Astrocyte of the spinal cord (primary cell): Measurements from ENCODE around the gene MUL1.

Experiments used
- DNase-seq: peaks from one replicate; pipeline ENCODE4 v3.0.0; 2011; ENCODE audit warnings: low read depth, low spot score
- H3K4me3 ChIP-seq: 2 replicates; pipeline ENCODE4 v1.5.1; 2011; ENCODE audit warnings: low read depth, mild to moderate bottlenecking, low read length, moderate library complexity
- in situ Hi-C: cut with HindIII; loops from 2 replicates; pipeline ENCODE4 v1.10.0; 2017; ENCODE audit warnings: low sequenced_read_pairs
- TF ChIP-seq, protein P1 (sequence below): IDR thresholded peaks from 2 replicates; pipeline ENCODE4 v1.5.1; 2012; ENCODE audit warnings: low read depth, mild to moderate bottlenecking, low read length, inconsistent platforms

Gene MUL1

DNA sequence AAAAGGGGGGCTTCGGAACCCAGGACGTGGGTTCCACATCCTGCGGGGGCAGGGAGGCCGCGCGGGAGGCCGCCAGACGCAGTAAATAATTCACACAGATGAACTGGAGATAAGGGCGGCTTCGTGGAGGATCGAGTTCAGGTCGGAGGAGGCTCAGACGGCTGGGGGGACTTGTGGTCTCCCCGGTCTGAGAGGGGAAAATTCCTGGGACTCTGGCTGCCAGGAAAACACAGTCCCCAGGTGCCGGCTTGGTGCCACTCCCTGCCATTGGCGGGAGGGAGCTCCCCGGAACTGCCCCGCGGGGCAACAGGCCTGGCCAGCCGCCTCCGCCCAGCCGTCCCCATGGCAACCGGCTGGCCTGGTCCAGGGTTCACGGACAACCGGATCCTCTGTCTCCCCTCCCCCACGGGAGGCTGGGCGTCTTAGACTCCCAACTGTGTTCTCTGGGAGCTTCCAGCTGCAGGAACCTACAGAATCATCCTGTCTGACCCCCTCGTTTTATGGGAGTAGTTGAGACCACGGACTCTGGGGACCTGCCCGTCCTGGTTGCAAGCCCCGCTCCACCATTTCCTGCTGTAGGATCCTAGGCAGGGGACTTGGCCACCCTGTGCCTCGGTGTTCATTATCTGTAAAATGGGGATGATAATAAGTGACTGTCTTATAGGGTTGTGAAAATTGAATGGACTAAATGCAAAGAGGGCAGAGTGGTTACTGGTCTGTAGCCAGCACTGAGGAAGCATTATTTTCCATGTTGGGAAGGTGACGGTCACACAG is 31.5 kb downstream of the MUL1 start:
- in situ Hi-C loops: no loop called here
- DNase-seq: no peak
- TF ChIP-seq, protein P1, sequence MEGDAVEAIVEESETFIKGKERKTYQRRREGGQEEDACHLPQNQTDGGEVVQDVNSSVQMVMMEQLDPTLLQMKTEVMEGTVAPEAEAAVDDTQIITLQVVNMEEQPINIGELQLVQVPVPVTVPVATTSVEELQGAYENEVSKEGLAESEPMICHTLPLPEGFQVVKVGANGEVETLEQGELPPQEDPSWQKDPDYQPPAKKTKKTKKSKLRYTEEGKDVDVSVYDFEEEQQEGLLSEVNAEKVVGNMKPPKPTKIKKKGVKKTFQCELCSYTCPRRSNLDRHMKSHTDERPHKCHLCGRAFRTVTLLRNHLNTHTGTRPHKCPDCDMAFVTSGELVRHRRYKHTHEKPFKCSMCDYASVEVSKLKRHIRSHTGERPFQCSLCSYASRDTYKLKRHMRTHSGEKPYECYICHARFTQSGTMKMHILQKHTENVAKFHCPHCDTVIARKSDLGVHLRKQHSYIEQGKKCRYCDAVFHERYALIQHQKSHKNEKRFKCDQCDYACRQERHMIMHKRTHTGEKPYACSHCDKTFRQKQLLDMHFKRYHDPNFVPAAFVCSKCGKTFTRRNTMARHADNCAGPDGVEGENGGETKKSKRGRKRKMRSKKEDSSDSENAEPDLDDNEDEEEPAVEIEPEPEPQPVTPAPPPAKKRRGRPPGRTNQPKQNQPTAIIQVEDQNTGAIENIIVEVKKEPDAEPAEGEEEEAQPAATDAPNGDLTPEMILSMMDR: no peak
- H3K4me3 ChIP-seq: no peak overlapping the region

DNA sequence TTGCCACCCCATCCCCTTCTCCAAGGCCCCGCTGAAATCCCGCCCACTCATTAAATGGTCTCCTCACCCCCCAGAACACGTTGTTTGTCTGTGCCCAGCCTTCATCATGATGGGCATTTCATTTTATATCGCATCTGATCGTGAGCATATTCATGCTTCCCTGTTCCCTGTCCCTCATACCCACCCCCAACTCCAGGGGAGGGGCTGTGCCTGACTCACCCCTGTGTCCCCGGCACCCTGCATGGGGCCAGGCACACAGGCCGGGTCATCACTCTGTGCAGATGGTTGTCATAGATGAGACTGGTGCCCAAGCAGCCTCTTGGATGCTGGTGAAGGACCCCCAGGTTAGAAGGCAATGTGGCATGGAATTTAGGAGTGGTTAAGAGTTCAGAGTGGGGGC is 33.0 kb downstream of the MUL1 start:
- H3K4me3 ChIP-seq: no peak overlapping the region
- TF ChIP-seq, protein P1: no peak
- no peak for DNase-seq
- in situ Hi-C loops: no loop called here

DNA sequence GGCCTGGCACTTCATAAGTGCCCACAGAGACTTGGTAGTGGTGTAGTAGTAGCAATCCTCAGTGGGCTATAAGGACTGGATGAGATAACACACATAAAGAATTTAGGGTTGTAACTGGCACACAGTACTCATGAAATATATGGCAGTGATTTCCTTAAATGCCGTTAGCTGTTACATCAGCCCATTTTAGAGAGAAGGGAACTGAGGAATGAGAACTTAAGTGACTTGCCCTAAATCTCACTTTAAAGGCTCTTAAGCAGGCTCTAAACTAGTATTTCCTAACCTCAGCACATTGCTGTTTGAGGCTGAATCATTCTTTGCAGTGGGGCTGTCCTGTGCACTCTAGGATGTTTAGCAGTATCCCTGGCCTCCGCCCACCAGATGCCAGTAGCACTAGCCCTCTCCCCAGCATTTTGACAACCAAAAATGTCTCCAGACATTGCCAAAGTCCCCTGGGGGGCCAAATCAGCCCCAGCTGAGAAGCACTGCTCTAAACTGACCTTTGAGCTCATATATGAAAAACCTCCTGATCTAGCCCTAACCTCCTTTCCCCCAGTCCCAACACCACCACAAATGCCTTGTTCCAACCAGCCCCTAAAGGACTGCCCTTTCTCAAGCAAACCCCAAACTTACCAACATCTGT is 33.5 kb downstream of the MUL1 start:
- in situ Hi-C loops: no loop called here
- DNase-seq: no peak
- no peak overlapping the region for H3K4me3 ChIP-seq
- TF ChIP-seq, protein P1: no peak

DNA sequence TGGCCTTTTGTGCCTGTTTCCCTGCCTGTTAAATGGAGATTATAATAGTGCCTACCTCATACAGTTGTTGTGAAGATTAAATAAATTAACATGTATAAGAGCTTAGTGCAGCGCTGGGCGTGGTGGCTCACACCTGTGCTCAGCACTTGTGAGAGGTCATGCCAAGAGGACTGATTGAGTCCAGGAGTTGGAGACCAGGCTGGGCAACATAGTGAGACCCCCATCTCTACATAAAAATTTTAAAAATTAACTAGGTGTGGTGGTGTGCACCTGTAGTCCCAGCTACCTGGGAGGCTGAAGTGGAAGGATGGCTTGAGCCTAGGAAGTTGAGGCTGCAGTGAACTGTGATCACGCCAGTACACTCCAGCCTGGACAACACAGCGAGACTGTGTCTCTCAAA is 34.1 kb downstream of the MUL1 start:
- DNase-seq: no peak
- in situ Hi-C loops: no loop called here
- no peak overlapping the region for H3K4me3 ChIP-seq
- TF ChIP-seq, protein P1: no peak

DNA sequence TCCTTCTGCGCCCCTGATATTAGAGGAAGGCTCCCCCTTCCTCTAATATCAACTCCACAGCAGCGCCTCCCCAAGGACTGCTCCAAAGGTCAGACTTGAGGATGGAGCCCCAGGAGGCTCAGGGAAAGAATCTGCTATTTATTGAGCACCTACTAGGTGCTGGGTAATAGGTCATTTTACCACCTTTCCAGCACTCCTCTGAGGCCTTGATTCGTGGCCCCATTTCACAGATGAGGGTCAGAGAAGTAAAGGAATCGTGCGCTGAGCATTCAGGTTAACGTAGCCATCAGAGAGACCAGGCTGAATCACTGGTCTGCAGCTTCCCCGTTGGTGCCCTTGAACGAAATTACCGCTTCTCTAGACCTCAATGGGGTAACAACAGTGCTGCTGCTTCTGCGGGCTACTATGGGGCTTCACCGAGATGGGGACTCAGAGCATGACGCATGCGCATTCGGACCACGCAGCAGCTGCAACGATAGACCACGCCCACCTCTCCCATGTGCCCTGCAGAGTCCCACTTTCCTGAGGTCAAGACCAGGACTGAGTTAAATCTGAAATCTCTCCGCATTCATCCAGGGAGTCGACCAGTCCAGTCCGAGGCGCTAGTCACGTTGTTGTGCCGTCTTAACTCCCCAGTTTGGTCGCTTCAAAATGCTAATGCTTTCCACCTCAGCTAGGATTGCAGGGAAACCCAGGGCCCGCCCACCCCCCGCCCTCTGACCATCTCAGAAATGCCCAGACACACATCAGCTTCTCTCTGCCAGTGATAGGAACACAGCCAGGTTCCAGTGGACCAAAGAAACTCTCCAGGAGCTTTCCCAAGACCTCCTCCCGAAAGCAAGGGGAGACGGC is 34.9 kb downstream of the MUL1 start:
- in situ Hi-C loops: no loop called here
- peak; percentile 28 for DNase-seq
- no peak overlapping the region for H3K4me3 ChIP-seq
- TF ChIP-seq, protein P1: no peak

DNA sequence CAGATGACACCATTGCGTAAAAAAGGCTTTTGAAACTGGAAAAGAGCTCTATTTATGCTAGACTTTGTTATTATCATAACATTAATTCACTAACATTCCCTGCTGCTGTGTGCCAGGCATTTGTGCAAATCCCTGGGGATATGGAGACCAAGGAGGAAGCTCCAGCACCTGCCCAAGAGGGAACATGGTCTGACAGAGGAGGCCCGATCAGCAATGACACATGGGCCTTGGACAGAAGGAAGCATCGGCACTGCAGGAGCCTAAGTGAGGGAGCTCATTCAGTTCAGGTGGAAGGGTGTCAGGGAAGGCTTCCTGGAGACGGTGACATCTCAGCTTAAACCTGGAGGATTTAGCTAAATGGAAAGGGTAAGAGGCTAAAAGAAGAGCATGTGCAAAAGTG is 35.8 kb downstream of the MUL1 start:
- TF ChIP-seq, protein P1: no peak
- no peak for DNase-seq
- H3K4me3 ChIP-seq: no peak overlapping the region
- in situ Hi-C loops: no loop called here
